ENCODE measurements around the gene ELL. TPM values are rescaled to one million over a fixed set of nuclear protein-coding genes. Genes with fewer than 3 reads are reported as not detected.

ELL gene
- total RNA-seq, 1 experiment from 2014 or later, result 22.9 TPM

DNA sequence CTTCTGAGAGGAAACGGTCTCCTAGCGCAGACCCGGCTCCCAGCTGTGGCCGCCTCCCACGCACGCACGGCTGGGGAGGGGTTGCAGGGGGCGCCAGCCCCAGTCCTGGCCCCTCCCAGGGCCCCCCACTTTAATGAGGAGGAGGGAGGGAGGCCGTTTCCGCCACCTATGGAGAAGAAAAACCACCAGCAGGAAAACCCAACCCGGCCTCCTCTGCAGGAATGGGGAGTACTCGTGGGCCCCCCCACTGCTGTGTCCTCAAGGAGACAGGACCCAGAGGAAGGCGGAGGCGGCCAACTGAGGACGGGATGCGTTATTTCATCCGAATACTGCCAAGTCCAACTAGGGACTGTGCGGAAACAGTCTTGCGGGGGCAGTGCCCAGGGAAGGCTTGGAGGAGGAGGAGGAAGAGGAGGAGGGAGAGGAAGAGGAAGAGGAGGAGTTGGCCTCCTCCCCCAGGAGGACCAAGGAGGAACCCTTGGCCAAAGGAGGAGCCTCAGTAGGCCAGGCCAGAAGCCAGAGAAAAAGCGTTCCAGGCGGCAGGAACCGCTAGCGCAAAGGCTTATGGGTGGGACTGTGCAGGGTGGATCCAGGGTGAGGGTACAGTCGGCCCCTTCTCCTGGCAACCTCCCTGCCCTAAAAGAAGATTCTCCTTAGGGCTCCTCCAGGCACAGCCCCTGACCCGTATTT, 106.5 kb downstream of the ELL start (continued):
- TF ChIP-seq, protein P1, sequence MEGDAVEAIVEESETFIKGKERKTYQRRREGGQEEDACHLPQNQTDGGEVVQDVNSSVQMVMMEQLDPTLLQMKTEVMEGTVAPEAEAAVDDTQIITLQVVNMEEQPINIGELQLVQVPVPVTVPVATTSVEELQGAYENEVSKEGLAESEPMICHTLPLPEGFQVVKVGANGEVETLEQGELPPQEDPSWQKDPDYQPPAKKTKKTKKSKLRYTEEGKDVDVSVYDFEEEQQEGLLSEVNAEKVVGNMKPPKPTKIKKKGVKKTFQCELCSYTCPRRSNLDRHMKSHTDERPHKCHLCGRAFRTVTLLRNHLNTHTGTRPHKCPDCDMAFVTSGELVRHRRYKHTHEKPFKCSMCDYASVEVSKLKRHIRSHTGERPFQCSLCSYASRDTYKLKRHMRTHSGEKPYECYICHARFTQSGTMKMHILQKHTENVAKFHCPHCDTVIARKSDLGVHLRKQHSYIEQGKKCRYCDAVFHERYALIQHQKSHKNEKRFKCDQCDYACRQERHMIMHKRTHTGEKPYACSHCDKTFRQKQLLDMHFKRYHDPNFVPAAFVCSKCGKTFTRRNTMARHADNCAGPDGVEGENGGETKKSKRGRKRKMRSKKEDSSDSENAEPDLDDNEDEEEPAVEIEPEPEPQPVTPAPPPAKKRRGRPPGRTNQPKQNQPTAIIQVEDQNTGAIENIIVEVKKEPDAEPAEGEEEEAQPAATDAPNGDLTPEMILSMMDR (IDR thresholded peaks at IDR 0.05 in 2 of 3, conservative IDR thresholded peaks at IDR 0.05 in 1 of 3; ENCODE audit: borderline replicate concordance in 1 of 3, insufficient read depth in 1 of 3, low read depth in 2 of 3, low read length in 2 of 3), result no peak

DNA sequence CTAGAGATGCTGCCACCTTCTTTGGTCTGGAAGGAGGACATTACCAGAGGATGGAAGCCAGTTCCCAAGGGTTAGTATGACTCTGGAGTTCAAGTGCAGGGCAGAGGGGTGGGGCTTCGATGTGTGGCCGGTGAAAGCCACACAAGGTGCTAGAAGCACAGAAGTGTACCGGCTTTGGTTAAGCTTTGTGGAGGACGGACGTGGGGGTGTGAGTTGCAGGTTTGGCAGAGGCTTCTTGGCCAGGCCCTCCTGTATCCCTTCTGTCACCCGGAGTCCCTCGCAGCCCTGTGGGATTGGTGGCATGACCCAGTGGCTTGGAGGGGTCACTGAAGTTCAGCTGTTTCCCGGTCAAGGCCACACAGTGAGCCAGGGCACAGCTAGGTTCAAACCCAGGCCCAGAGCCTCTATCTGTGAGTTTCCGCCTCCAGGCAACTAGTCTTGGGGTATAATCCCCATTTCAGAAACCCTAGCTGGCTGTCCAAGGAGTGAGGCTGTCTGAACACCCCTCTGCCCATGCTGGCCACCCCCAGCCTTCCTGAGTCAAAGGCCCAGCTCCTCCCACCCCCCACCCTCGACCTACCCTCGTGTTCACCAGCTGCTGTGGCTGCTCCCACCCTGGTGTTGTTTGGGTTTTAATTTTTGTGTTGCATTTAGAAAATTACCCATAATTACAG, 107.2 kb downstream of the ELL start:
- H3K27me3 ChIP-seq (ENCODE audit: insufficient read depth, low read length), result no peaks in the 10 kb centered on the region
- peaks cover 49 to 74% of the 10 kb centered on the region in 2 experiments for H3K4me1 ChIP-seq (ENCODE audit: control insufficient read depth in 1 of 2, insufficient read depth in 2 of 2, low read length in 2 of 2)
- H3K4me2 ChIP-seq (ENCODE audit: low read length), result peak overlapping the region; percentile 100
- intact Hi-C loops (cut with micrococcal nuclease), result no loop called here
- no peak for ATAC-seq
- H3K27ac ChIP-seq (ENCODE audit: low read depth, low read length), result peak overlapping the region; percentile 98
- POLR2A ChIA-PET, result interaction anchor here (0.5 to 5.4 kb wide), 9 partner anchors 25 to 134 kb away, joined by 3 to 45 read pairs (median 4); partner anchors contain the start of genes GDF15, JUND and LSM4
- no peaks in the 10 kb centered on the region for H3K9me2 ChIP-seq (ENCODE audit: insufficient read depth)
- BruUV-seq (replicated peaks), result no TSS peak
- no peak overlapping the region for H2AFZ ChIP-seq (ENCODE audit: low read depth, low read length, poor library complexity, severe bottlenecking)
- H3K9ac ChIP-seq (ENCODE audit: low read length), result peak overlapping the region; percentile 96
- DNase-seq (ENCODE audit: low read depth, low spot score), result no peak
- H3K9me3 ChIP-seq (ENCODE audit: control insufficient read depth in 1 of 2, insufficient read depth in 1 of 2, low read depth in 1 of 2, low read length in 2 of 2), result no peaks in the 10 kb centered on the region
- peaks cover 3% of the 10 kb centered on the region; the same call in 1 of the 2 replicates for H3K79me2 ChIP-seq (ENCODE audit: insufficient read depth, low read length)
- peak overlapping the region; percentile 53 to 92 for H3K4me3 ChIP-seq (replicated peaks in 1 of 2; ENCODE audit: low read depth in 1 of 2, low read length in 2 of 2)
- RAD21 ChIA-PET (ENCODE audit: low non-redundant PET in 1 of 2, low total read pairs in 2 of 2, uncharacterized antibody in 2 of 2, unreplicated experiment in 2 of 2), result interaction anchor here in 1 of 2 experiments (0.8 kb wide), 1 partner anchor 297 kb away, joined by 3 read pairs; no protein-coding TSS in a partner anchor
- peak; percentile 48; the same call in 1 of the 2 replicates for TF ChIP-seq POLR2AphosphoS5 (IDR thresholded peaks at IDR 0.05; ENCODE audit: low read depth, low read length)
- TF ChIP-seq, protein P2, sequence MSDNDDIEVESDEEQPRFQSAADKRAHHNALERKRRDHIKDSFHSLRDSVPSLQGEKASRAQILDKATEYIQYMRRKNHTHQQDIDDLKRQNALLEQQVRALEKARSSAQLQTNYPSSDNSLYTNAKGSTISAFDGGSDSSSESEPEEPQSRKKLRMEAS (IDR thresholded peaks at IDR 0.05), result no peak
- TF ChIP-seq POLR2A (IDR thresholded peaks at IDR 0.05; ENCODE audit: borderline replicate concordance, extremely low read depth, insufficient read depth, insufficient read length), result peak; percentile 14
- H3K36me3 ChIP-seq (ENCODE audit: control insufficient read depth in 1 of 2, insufficient read depth in 2 of 2, low read length in 2 of 2), result no peaks in the 10 kb centered on the region
- CTCF ChIA-PET, result interaction anchor here (1.0 to 2.1 kb wide), 6 partner anchors 13 to 222 kb away, joined by 3 to 16 read pairs (median 4); partner anchors contain the start of genes LSM4 and MPV17L2
- H4K20me1 ChIP-seq (ENCODE audit: insufficient read depth), result no peaks in the 10 kb centered on the region
